Right kidney (tissue), 1 donor: ENCODE measurements around the gene CHN2.
A peak's percentile ranks its signal among the peaks of the same experiment; 100 is the strongest.

Source experiments
- DNase-seq: peaks from one replicate; pipeline ENCODE4 v3.0.0-alpha.2; 2016

Gene CHN2

DNA sequence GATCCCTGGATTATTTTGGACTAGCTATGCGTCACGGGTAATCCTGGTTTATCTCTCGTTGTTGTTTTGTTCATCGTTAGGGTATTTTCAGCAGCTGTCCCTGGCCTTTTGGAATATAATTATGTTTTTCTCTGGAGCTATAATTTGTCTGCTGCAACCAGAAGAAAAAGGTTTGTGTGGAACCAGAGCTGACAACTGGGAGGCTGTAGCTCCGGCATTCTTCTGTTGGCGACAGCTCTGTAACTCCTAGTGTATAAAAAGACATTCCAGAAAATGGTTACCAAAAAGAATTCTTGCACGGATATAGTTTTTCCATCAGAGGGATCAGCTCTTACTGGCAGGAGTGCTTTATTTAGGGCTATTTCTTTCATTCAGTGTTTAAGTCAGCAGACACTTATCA, 238.1 kb downstream of the CHN2 start:
- no peak for DNase-seq

DNA sequence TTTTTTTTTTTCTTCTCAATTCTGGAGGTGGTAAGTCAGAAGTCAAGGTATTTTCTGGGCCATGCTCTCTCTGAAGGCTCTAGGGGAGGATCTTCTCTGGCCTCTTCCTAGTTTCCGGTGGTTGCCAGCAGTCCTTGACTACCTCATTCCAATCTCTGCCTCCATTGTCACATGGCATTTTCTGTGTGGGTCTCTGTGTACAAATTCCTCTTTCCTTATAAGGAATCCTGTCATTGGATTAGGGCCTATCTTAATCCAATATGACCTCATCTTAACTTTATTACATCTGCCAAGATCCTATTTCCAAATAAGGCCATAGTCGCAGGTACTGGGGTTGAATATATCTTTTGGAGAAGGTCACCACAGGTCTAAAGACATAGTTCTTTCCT, 239.8 kb downstream of the CHN2 start:
- no peak for DNase-seq

DNA sequence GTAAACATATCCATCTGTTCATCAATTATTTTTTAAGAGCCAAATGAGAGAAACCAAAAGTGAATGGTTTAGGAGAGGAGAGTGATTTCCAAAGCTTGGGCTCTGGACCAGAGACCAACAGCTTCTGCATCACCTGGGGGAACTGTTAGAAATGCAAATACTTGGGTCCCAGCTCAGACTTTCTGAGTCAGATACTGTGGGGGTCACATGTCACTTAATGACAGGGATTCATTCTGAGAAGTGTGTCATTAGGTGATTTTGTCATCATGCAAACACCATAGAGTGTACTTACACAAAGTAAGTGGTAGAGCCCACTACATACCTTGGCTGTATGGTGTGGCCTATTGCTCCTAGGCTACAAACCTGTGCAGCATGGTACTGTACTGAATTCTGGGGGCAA, 240.6 kb downstream of the CHN2 start:
- no peak for DNase-seq

DNA sequence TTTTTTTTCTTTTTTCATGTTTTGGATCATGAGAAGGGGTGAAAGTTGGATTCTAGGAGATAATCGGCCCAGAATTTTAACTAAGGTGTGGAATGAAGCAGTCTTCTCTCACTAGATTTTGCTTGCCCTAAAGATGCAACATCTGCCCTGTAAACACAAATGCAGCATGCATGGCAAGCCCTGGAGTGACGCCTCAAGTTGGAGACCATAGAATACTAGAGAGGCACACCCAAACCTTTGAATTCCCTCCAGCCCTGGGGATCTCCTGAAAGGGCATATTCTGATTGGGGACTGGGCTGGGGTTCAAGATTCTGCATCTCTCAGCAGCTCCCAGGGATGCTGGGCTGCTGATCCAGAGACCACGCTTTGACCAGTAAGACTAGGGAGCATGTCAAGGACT, 241.3 kb downstream of the CHN2 start:
- no peak for DNase-seq

DNA sequence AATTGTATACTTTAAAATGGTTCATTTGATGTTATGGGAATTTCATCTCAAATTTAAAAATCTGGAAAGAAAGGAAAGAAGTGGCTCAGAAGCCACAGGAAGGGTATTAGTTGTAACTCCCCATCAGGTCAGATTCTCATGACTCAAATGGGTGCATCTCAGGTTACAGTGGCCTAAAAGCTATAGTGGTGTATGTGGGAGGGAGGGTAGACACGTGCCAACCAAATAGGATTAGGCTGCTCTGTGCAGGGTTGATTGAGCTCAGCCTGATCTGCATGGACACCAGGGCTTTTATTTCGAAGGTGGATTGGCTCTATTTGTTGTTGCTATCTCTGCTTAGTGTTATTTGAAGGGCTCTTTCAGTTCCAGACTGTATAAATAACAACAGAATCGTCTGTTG, 247.6 kb downstream of the CHN2 start:
- DNase-seq = peak; percentile 7

DNA sequence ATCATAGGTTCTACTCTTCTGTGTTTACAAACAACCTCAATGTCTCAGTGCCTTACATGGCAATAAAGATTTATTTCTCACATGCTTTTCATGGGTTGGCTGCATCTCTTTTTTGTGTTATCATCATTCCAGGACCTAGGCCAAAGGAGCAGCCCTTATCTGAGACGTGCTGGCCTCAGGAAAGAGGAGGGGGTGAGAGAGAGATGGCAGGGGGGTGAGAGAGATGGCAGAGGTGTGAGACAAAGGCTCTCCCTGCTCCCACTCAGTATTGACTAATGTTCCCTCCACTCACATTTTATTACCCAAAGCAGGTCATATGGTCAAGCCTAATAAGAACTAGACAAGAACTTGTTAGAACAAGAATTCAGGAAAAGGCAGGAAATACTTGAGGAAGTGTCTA, 249.0 kb downstream of the CHN2 start:
- no peak for DNase-seq

DNA sequence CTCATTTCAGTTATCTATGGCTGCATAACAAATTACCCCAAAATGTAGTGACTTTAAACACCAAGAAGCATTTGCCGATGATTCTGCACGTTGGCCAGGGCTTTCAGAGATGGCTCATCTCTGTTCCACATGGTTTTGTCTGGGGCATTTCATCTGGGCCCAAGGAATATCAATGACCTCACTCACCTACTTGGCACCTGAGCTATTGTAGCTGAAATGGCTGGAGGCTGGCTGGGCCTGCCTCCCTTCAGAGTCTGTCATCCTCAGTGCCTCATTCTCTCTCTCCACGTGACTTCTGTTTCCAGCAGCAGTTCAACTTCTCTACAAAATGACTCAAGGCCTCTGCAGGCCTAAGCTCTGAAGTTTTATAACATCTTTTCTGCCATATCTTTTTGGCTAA, 249.7 kb downstream of the CHN2 start:
- DNase-seq = no peak

DNA sequence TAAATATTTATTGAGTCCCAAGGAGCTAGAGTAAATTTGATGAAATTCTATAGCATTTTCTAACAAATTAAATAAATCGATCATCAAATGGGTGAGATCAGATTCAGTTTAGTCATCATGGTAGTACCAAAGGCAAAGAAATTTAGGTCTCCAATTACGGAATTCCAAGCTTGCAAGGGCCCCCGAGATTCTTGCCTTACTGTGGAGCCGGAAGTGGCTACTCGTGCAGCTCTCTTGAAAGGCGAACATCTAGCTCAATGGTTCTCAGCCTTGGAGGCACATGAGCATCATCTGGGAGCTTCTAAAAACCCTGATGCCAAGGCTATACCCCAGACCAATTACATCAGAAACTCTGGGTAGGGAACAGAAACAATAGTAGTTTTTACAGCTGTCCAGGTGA, 251.2 kb downstream of the CHN2 start:
- DNase-seq = no peak

DNA sequence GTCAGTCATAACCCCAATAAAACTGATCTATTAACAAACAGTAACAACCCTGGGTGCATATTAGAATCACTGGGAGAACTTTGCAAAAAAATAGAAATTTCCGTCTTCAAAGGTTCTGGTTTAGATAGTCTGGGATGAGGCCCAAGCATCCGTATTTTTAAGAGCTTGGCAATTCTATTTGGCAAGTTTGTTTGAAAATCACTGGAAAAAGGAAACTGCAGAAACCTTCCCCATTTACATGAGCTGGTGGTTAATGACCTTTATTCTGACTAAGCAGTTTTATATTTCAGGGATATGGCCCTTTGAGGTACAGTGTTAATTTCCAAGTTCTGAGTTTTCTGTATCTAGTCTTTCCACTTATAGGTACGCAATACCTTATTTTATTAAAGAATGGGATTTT, 253.3 kb downstream of the CHN2 start:
- no peak for DNase-seq

DNA sequence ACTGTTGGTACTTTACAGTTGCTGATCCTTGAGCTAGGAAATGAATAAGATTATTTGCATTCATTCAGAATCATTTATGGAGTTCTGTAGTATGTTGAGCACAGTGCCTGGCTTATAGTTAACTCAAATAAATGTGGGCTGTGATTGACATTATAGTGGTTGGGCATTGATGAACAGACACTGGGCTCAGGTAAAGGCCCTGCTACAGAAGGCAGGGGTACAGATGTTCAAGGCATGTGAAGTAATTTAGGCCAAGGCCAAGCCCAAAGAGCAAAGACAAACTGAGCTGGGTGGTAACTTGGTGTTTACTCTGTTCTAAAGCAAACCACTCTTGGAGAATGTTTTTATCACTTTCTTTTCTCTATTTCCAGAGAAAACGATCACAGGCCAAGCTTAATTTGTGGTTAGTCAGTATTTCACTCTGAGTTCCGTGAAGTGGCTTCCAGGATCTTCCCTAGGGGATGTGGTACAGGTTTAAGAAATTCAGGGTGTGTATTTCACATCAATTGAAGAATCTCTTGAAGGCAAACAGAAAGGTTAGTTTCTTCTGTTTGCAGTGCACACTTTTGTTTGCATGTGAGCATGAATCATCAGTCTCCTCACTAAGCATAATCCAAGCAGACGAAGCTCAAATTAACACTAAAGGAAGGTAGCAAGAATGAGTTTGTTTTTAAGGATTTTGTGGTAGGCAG, 255.1 kb downstream of the CHN2 start:
- no peak for DNase-seq

DNA sequence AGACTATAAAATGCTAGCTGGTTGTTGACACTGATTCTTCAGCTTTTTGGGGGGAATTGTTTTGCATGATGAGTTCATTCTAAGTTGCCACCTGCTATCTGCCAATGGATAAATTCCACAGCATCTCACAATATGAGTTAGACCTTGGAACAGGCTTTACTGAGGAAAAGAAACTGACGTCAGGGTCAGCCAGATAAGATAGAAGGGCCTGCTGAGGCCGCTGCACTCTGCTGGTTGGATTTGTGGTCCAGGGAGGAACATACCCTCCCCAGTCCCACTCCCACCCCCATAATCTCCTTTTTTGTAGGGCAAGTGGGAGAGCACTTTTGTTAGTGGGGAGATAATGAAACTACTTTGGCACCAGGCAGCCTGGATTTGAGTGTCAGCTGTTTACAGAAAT, 258.4 kb downstream of the CHN2 start:
- DNase-seq = no peak

DNA sequence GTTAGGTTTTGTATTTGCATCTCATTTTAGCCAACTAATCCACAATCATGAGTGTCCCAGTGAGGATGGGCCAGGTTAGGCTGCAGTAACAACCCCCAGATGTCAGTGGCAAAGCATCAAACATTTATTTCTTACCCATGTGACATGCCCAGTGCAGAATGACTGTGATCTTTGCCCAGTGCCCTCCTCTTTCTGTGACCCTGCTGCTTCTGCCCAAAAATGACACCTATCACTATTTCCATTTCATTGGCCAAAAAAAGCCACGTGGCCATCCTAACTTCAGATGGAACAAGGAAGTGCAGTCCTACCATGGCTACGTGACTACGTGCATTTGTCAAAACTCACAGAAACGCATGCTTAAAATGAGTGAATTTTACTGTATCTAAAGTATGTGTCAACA, 259.9 kb downstream of the CHN2 start:
- no peak for DNase-seq

DNA sequence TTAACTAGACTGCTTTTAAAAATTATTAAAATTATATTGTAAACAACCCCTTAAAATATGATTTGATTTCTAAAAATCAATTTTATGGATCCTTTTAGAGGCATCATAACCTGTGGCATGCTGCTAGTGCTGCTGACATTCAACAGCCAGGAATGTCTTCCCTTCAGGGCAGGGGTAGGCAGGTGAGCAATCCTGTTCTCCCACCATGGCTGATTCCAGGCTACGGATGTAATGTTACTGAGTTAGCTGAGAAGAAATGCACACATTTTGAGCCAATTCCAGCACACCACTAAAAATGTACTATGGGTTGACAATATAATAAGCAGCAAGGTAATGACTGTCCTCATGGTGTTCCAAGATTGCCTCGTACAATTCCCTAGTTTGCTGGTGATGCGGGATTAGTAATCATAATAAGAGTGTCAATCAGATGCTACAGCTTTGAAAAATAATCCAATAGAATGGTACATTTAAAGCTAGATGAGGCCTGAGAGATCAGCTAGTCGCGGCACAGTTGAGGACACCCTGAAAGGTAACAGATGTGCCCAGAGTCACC, 260.4 kb downstream of the CHN2 start:
- DNase-seq = no peak

DNA sequence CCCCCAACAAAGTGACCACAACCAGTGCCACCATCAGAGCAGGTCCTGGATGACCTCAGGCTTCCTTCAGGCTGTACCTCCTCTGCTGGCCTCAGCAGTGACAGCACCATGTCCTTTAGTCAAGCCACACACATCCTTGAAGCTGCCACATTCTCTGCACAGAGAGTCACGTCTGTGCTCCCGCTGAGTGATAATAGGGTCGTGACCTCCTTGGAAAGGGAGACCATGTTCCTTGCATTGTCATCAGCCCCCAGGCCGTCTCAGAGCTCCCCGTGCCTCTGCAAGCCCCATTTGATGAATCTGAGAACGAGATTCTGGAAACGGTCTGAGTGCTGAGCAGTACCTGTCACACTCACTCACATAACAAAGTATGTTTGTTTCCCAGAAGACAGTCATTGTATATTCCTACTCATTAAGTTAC, 262.6 kb downstream of the CHN2 start:
- DNase-seq = peak; percentile 6

DNA sequence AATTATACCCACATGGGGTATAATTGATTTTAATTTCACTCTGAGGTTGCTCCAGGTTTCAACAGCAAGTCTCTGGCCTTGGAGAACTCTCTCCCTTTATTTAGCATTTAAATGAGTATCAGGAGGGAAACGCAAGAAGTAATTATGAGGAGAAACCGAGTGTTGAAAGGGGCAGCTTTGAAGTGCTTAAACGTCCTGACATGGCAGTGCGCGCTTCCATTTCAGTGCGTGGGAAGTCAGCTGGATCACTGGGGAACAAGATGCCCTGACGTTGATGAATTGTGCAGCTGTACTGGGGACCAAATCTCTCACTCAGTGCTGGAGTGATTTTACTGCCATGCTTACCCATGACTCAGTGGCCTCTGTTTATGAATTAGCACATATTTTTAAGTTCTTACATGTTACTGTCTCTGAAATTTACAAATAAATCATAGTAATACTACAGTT, 263.0 kb downstream of the CHN2 start:
- DNase-seq = peak; percentile 34

DNA sequence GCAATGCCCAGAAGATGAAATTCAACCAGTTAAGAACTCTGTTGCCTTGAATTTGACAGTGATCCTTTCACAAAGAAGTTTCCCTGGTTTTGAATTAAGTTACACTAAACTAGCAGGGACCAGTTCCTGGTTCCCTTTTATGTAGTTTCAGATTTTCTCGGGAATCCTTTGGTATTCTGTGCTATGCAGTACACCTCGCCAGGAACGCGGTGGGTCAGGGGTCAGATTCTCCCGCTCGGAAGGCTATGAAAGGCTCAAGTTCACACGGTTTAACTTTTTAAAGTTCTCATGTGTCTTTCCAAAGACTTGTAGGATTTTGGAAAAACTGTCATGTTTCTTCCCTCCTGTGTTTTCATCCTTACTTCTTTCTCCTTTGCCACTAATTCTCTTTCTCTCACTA, 264.4 kb downstream of the CHN2 start:
- DNase-seq = no peak

DNA sequence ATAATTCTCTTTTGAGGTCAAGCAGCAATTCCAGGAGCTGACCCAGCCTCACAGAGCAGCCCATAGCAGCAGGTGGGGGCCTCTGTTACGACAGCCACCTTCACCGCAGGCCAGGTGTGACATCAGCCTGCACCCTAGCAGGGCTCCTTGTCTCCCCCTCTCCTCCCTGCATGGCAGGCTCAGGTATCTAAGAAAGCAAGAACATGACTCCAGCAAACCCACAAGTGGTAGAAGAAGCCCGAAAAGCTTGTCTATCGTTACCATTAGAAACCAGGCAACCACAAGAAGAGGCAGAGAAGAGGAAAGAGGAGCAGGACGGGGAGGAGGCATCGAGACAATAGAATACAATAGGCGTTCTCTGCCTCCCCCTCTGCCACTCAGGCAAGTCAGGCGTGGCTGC, 265.0 kb downstream of the CHN2 start:
- DNase-seq = no peak

DNA sequence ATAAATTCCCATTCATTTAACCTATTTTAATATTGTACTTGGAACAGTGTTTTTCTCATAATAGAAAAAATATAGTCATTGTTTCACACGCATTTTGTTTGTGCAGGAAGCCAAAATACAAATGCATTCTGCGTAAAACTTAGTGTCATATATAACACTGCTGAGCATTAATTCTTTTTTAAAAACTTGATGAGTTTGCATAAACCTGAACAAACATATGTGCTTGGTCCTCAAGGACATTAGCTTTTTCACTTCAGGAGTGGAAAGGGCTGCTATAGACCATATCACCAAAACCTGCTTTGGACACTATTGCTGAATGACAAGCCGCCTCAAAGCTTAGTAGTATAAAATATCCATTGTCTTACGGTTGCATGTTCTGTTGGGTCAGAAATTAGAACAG, 267.4 kb downstream of the CHN2 start:
- DNase-seq = no peak

DNA sequence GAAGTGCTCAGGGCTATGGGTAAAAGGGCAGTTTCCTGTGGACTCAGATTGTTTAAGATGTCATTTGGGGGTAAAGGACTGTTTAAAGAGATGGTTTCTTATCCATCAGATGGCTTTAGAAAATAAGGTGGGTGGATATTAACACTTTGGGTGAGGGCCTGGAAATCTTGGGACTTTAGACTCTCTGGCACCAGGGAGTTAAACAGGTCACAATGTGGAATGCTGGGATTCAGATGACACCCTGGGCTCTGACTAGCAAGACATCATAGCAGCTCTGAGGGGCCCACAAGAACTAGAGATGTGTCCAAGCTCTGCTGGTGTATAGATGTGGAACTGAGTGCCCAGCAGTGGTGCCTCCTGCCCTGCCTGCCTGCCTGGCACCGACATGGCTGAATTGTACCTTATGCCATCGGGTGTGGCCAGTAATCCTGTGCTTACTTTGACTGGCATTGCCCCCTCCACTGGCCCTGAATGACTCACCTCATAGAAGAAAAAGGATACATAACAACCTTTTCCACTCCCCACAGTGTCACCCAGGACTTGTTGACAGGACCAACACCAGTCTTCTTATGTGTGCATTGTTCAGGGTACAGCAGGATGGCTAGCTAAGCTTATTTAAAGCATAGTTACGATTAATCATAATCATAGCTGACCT, 269.1 kb downstream of the CHN2 start:
- DNase-seq = no peak

DNA sequence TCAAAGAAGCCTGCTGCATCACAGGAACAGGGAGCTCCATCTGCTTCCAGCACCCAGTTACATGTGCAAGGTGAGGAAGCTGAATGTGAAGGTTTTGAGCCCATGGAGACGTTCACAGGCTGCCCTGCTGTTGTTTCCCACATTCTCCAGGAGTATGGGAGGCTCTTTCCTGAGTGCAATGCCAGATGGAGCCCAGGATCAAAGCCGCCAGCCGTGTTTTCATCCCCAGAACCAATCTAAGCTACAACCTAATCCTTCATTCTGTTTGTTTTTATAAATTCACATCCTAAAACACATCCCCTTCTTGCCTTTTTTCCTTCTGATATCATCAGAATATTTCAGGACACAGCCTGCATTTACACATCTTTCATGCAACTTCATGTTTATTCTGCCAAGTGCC, 270.2 kb downstream of the CHN2 start:
- no peak for DNase-seq

DNA sequence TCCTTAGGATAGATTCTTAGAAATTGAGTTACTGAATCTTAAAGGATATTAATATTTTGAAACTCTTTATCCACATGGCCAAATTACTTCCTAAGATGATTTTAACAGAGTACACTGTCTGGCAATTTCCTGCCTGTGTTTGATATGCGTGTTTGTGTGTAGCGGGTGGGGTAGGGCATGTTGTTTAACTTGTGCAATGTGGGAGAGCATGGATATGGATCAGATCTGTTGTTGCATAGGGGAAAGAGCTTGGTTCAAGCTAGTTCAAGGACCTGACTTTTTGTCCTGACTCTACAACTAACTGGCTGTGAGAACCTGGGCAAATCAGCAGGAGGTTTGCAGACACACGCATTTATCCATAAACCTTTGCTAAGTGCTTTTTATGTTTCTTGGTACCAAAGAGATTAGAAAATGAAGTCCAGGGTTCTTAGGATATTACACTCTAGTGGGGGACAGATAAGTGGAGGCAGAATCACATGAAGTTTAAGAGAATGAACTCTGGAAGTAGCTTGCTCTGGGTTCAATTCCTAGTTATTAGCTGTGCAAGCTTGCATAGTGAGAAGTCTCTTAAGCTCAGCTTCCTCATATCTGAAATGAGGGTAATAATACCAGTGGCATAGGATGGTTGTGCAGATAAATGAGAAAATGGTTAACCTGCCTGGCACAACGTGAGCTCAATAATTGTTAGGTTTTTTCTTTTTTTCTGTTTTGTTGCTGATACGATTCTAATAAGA, 272.8 kb downstream of the CHN2 start:
- DNase-seq = no peak

DNA sequence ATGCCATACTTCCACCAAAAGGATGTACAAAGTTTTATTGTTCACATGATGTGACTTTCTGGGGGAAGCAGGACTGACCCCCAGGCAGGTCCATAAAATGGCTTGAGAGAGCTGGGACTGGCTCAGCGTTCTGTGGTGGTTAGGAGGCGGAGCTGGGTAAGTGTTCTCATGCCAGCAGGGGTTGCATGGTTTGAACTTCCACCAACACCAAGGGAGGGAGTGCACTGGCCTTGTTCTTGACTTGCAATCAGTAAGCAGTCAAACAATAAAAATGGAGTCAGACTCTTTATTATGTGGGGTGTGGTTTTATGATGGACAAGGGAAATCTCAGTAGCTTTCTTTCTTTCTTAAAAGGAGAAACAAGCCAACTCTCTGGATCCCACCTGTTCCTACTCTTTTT, 273.6 kb downstream of the CHN2 start:
- DNase-seq = no peak

DNA sequence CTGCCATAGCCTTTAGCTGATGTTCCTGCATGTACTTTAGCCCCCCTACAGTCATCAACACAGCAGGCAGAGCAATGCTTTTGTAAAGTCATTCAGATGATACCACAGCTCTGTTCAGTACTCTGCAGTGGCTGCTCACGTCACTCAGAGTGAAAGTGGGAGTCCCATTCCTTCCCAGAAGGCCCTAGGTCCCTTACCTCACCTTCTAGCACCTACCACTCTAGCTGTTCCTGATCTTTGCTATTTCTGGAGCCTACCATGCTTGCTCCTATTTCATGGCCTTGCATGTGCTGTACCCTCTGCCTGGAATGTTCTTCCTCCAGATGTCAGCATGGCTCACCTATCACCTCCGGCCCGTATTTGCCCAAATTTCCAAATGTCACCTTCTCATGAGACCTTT, 274.7 kb downstream of the CHN2 start:
- no peak for DNase-seq
